GM18520 (cell line): ENCODE data around the gene OLFM1.
"Not testable (repeated sequence)": the region's sequence is repeated elsewhere in the genome, so short reads cannot be mapped to it uniquely, and the experiment has no call there.

Source experiments
- ATAC-seq: cut with Tn5 transposase; IDR thresholded peaks from one replicate; pipeline ENCODE4 v1.9.1; 2021; ENCODE audit not compliant: unreplicated experiment

OLFM1 gene

DNA sequence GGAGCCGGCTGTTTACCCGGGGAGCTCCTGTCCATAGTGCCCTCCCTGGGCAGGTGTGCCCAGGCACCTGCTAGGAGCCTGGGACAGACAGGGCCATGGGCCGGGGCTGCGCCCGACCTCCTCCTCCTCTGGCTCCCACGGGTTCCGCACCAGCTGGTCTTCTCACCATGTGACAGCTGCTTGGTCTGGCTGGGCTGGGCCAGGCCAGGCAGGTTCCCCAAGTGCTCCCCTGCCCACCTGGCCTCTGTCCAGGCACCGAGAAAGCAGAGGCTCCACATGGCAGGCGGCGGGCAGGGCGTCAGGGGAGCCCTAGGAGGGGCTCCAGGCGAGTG, 60.0 kb downstream of the OLFM1 start:
- no peak for ATAC-seq

DNA sequence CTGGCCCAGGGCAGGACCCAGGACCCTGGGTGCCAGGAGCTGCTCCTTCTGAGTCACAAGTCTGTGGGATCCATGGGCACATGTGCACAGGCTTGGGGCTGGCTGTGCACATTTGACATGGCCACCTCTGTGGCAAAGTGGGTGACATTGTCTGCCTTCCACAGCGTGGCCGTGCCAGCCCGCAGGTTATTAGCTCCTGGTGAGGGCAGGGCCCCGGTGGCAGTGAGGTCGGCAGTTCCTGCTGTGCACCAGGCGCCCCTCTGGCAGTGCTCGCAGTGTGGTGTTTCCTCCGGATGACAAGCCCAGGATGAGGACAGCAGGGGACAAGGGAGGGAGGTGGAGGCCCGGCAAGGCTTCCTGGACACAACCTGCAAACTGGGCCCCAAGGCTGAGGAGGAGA, 60.5 kb downstream of the OLFM1 start:
- ATAC-seq = no peak

DNA sequence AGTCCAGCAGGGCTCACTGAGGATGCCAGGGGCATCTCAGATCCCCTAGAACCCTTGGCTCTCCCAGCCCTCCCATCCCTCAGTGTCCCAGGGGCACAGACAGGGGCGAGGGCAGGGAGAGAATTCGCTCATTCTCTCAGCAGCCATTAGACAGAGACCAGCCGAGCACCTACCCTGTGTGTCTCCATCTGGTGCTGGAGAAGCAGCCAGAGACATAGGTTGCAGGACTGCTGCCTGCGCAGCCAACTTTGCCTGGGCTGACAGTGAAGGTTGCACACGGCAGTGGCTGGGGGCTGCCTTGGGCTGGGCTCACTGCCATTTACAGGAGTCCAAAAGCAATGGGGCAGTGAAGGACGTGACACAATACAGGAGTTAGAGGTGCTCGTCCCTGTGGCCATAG, 60.9 kb downstream of the OLFM1 start:
- ATAC-seq = no peak

DNA sequence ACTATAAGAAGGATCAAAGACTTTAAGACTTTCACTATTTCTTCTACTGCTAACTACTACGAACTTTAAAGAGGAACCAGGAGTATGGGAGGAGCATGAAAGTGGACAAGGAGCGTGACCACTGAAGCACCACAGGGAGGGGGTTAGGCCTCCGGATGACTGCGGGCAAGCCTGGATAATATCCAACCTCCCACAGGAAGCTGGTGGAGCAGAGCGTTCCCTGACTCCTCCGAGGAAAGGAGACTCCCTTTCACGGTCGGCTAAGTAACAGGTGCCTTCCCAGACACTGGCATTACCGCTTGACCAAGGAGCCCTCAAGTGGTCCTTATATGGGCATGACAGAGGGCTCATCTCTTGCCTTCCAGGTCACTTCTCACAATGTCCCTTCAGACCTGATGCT, 62.4 kb downstream of the OLFM1 start:
- ATAC-seq = not testable (repeated sequence)

DNA sequence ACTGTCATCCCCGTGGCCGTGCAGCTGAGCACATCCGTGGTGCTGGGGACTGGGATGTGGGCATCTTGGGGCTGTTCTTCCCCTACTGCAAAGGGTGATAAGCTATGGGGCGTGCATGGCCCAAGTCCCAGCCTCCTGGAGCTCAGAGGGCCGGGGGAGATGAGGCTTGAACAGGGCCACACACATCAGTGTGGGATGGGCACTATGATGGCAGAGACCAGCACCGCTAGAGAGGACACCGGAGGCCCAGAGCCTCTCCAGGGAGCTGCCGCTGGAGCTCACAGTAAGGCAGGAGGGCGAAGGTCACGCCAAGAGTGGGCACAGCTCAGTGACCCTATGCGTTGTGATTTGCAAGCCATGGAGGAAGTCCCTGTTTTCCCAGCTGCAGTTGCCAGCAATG, 63.5 kb downstream of the OLFM1 start:
- no peak for ATAC-seq

DNA sequence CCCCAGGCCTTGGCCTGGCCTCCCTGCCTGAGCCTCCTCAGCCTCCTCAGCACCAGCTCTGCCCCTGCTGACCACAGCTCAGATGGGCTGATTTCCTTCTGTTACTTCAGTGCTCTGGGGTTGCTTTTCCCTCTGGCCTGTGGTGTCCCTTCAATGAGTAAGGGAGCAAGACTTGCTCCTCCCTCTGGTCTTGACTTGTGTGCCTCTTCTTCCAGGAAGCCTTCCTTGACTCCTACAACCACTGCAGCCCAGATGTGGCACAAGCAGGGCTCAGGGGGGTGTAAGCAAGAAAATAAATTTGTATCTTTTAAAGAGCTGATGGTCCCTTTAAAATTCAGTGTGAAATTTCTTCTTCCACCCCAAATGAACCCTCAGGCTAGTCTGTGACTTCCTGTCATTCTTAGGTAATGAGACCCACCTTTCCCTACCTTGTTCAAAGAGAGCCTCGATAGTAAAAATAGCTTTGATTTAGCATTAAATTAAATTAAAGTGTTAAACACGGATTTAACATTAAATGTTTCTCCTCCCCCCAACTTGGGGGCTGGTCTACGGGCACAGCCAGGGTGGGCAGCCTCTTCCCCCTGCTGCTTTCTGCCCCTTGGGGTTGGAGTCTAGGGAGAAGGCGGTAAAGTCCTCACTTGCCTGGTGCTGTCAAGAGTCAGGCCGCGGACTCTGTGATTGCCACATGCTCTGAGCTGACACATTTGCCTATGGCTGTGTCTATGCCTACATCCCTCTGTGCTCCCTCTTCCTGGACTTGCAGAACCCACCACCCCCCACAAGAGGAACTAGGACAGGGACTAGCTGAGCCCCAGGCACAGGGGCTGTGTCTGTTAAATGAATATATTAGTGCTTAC, 64.5 kb downstream of the OLFM1 start:
- no peak for ATAC-seq

DNA sequence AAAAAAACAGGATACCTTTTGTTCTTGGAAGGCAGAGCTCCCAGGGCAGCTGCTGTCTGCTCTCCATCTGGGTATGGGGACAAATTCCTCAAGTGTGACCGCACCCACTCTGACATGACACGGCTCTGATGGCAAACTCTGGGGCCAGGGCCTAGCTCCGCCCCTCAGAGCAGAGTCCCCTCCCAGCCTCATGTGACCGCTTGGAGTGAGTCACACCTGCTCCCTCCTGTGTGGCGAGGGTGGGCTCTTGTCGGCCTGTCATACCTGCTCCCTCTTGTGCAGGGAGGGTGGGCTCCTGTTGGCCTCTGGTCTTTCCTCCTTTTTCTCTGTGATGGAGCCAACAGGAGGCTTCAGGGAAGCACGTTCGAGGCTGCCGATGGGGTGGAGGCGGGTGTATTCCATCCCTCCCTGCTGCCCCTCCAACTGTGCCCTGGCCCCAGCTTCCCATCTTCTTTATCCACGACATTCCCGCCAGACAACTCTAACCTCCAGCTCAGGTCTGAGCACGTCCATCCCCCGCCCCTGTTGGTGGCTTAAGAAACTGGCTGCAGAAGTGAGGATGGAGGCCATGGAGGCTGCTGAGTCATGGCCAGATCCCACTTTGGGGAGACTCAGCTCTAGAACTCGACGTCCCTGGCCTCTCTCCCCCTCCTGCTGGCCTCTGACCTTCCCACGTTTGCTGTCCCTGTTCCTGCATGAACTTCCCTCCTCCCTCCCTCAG, 65.3 kb downstream of the OLFM1 start:
- ATAC-seq = no peak

DNA sequence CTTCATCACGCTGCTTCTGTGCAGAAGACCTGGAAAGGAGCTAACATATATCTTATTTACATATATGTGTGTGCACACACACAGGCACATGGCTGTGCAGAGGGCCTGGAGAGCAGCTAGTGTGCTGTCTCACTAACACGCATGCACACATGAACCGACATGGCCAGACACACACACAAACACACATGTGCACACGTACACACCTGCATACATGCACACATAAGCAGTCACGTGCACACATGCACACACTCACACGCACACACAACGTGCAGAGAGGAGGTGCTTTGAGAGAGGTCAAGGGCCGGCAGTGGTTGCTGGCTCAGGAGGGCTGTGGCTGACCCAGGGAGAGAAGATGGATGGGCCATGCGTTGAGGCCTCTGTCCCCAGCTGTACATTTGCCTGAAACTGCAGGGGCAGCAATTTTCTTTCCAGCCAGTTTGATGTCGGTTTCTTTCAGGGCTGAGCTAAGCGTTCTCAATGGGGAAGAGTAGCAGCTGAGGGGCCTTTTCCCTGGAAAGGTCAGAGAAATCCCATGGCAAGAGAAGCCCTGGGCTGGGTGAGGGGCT, 66.7 kb downstream of the OLFM1 start:
- no peak for ATAC-seq

DNA sequence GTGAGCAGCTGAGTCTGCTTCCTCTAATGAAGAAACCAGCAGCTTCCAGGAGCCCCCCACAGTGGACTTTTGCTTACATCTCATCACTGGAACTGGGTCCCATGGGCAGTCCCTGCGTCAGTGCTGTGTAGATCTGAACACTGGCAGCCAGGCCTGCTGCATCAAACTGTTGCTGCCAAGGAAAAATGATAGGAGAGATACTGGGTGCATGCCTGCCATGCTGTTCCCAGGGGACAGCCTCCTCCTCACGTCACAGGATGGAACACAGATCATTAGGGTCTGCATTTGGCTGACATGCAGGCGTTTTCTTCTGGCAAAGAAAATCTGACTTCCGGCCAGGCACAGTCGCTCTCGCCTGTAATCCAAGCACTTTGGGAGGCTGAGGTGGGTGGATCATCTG, 67.9 kb downstream of the OLFM1 start:
- ATAC-seq = no peak

DNA sequence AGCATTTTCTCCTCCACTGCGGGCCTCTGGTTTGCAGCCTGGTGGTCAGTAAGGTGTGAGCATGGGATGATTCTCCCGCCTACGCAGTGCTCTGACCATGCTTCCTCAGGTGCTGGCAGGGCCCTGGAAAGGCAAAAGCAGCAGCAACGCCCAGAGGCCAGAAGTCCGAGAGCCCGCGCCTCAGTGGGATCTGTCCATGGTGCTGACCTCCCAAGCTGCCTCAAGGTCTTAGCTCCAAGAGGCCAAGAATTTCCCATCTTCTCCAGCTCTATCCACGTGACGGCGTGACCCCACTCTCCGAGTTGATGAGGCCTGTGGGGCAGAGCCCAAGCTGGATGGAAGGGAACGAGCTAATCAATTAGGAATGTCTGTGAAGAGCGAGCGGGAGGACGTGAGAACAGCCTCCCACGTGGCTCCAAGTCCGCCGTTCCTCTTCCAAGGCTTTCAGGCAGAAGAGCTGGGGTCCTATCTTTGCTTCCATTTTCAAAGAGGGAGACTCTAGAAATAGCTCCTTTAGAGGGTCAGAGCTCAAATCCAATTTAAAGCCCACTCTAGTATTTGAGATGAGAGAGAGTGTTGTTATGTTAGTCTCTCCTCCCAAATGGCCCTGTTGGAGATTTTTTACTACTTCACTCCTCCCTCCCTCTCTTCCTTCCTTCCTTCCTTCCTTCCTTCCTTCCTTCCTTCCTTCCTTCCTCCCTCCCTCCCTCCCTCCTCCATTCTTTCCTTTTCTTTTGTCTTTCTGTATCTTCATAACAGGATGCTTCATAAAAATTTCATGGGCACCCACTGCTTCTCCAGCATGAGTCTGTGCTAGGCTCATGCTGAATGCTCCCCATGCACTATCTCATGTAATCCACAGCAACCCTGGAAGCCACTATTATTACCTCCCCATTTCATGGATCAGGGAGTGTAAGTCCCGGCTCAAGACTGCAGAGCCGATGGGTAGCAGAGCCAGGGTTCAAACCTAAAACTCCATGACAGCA, 69.3 kb downstream of the OLFM1 start:
- ATAC-seq = no peak

DNA sequence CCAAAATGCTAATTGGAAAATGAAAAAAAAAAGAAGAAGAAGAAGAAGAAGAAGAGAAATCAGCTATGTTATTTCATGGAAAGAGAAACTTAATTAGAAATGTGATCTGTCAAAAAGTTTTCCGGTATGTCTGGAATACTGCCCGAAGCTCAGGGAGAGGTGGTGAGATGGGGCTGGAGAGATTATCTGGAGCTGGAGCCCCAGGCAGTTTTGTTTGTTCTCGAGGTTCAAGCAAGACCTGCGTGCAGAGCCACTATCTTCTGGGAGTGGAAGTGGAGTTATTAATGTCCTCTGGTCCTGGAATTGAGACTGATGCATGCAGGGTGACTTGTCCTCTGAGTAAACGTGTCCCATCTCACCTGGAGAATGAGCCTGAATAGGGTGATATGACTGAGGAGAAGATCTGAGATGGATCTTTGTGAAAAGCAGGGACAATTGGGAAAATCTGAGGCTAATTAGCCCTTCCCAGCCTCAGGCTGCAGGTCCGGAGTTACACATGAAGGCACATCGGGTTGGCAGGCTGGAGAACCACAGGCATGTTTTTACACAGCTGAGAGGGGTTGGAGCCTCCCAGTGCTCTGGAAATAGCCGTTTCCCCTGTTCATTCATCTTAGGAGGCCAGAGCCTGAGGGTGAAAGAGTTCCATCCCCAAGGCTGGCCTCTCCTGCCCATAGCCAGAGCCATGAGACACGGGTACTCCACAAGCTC, 70.5 kb downstream of the OLFM1 start:
- no peak for ATAC-seq

DNA sequence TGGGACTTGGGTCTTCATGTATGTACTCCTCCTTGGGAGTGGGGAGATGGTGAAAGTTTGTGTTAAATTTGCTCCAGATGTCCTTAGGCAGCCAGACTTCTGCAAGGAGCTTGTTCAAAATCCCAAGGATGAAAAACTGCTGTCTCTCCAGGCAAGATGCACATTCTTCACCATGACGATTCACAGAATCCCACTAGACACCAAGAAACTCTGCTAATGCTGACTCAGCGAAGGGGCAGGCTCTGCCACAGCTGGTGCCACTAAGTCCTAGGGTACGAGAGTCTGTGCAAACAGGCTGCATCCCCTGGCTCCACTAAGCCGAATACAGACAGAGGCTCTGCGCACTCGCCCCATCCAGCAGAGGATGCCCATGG, 71.1 kb downstream of the OLFM1 start:
- no peak for ATAC-seq

DNA sequence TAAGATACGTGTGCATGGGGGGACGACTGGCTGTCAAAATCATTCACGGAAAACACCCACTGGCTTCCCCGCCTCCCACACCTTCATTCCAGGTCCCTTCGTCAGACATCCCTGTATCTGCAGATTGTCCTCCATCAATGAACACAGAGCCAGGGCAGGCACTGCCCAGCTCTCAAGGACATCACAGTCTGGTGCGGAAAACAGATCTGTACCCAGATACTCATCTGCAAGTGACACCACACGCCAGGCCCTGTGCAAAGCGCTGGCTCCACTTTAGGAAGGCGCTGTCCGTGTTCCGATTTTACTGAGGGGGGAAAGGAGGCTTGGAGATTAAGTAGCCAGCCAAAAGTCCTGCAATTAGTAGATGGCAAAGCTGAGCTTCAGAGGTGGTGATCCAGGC, 72.3 kb downstream of the OLFM1 start:
- no peak for ATAC-seq

DNA sequence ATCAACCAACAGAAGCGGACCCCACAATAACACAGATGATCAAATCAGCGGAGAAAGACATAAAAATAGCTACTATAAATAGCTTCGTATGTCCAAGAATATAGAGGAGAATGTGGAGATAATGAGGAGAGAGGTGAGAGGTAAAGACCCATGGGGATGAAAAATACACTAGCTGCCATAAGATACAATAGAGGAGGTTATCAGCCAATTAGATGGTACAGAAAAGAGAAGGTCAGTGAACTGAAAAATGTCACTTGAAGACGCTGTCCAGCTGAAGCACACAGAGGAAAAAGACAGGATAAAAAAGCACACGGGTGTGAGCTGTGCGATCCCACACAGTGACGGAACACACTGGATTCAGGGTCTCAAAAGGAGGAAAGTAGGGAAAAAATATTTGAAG, 73.4 kb downstream of the OLFM1 start:
- no peak for ATAC-seq

DNA sequence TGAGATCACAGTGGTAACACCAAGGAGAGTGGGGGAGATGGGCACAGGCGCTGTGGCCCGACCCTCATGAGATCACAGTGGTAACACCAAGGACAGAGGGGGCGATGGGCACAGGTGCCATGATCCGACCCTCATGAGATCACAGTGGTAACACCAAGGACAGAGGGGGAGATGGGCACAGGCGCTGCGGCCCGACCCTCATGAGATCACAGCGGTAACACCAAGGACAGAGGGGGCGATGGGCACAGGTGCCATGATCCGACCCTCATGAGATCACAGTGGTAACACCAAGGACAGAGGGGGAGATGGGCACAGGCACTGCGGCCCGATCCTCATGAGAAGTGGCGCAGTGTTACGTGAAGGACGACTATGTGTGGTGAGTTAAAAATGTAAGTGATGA, 75.1 kb downstream of the OLFM1 start:
- not testable (repeated sequence) for ATAC-seq

DNA sequence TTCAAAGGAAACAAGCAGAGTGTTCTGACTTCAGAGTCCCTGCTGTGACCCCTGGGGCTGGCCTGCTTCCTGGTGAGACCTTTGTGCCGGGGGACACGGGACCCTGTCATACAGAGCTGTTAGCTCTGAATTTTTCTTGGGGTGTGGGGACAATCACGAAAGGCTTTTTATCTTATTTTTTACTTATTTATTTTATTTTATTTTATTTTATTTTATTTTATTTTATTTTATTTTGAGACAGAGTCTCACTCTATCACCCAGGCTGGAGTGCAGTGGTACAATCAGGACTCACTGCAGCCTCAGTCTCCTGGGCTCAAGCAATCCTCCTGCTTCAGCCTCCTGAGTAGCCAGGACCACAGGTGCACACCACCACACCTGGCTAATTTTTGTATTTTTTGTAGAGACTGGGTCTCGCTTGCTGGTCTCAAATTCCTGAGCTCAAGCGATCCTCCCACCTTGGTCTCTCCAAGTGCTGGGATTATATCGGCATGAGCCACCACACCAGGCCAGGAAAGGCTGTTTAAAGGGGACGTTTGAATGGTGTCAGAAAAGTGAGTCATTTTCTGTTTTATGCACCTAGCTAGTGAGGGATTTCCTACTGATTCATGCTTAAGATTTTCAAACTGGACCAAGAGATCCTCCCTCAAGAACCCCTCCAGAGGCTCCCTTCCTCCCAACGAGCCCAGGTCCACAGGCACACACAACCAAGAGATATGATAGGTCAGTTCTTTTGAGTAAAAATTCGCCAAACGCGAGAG, 75.7 kb downstream of the OLFM1 start:
- no peak for ATAC-seq

DNA sequence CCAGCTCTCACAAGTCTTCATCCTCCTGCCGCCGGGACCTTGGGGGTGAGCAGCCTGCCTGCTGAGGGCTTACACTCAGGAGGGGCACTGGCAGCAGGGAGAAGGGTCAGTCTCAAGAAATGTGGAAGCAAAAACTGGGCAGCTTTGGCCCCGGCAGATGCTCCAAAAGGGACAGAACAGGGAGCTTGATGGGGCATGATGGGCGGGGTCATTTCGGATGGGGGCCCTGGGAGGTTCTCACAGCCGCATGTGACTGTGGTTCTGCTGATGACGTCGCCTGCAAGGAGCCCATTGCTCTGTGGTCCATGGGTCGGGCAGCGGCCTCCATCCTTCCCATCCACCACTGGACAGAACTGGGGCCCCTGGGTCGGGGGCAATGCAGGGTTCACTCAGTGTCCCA, 76.6 kb downstream of the OLFM1 start:
- ATAC-seq = no peak

DNA sequence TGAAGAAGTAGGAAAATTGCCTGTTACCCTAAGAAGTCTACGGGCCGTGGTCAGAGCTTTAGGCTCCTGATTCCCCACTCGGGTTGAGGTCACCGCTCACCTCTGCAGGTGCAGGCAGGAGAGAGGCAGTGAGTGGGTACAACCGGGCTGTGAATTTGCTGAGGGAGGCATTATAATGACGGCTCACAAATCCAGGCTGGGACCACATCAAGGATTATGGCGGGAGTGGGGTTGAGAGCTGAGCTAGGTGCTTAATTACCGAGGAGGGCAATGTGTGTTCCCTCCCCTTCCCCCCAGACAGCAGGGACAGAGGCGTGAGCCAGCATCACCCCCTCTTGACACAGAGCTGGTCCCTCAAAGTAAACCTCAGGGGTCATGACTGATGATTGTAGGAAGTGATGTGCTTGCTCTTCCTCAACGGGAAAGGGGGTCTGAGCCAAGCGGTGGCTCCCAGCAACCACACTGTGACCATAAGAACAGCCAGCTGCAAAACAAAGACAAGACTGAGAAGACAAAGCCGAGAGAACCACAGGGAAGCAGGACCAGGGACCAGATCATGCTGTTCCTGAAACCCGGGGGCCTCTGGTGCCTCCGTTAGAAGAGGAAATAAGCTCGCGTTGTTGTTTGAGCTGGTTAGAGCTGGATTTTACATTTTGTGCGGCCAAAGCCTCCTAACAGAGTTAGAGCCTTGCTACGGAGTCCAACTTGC, 77.7 kb downstream of the OLFM1 start:
- ATAC-seq = no peak
